ENCODE measurements around the gene DROSHA. TPM values are rescaled to one million over a fixed set of nuclear protein-coding genes. Genes with fewer than 3 reads are reported as not detected.

The DROSHA gene
- total RNA-seq, 4 donors from 2014 or later = 29.4 to 62.4 (median 50.2) TPM

DNA sequence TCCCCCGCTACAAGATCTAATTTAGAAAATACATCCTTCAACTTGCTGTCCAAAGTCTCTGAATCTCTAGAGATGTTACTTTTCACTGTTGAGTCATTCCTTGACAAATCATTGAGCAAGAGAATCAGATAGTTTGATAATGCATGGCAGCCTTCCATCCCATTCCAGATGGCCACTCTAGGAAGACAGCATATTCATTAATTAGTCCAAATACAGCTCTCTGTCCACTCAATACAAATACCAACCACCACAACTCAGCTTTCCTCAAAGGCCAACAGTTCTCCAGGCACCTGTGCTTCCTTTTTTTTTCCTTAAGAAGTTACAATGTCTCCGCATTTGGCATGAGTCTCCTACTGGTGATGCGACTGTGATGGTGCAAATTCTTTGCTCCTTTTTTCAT lies 72.3 kb downstream of the DROSHA start:
- DNase-seq (ENCODE audit: low spot score) (no peak), ATAC-seq (ENCODE audit: low FRiP score) (no peak)
- TF ChIP-seq, protein P1, sequence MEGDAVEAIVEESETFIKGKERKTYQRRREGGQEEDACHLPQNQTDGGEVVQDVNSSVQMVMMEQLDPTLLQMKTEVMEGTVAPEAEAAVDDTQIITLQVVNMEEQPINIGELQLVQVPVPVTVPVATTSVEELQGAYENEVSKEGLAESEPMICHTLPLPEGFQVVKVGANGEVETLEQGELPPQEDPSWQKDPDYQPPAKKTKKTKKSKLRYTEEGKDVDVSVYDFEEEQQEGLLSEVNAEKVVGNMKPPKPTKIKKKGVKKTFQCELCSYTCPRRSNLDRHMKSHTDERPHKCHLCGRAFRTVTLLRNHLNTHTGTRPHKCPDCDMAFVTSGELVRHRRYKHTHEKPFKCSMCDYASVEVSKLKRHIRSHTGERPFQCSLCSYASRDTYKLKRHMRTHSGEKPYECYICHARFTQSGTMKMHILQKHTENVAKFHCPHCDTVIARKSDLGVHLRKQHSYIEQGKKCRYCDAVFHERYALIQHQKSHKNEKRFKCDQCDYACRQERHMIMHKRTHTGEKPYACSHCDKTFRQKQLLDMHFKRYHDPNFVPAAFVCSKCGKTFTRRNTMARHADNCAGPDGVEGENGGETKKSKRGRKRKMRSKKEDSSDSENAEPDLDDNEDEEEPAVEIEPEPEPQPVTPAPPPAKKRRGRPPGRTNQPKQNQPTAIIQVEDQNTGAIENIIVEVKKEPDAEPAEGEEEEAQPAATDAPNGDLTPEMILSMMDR (IDR thresholded peaks at IDR 0.05) = no peak

DNA sequence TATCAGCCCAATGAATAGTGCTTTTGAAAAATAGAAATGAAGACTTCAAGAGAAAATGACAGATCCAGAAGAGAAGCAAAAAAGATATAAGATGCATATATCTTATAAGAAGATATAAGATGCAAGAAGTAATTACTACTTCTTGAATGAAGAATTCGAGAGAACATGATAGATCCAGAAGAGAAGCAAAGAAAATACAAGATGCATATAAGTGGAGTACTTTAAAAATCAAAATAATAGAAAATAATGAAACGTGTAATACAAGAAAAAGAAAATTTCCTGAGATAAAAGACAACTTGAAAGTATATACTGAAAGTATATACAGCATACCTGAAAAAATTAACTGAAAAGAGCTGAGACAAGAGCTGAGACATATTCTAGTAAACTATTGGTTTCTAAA lies 76.7 kb downstream of the DROSHA start:
- TF ChIP-seq, protein P1 (IDR thresholded peaks at IDR 0.05) = no peak
- DNase-seq (ENCODE audit: low spot score) (no peak), ATAC-seq (ENCODE audit: low FRiP score) (no peak)

DNA sequence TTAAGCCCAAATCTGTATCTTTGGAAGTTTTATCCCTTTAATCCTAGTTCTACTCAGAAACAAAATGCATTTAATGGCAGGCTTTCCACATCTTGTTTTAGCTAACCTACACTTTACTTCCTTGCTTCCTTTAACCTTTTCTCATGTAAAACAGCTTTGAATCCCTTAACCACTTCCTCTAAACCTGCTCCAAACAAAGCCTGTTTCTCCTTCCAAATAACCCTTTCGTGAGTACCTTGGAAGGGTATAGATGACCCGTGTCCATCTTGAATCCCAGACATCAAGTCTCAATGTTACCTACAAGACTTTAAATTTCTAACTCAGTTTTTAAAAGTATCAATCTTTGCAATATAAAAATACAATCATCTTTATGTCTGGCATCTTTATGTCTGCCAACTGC lies 78.4 kb downstream of the DROSHA start:
- TF ChIP-seq, protein P1 (IDR thresholded peaks at IDR 0.05) = no peak
- DNase-seq (ENCODE audit: low spot score) (no peak), ATAC-seq (ENCODE audit: low FRiP score) (no peak)

DNA sequence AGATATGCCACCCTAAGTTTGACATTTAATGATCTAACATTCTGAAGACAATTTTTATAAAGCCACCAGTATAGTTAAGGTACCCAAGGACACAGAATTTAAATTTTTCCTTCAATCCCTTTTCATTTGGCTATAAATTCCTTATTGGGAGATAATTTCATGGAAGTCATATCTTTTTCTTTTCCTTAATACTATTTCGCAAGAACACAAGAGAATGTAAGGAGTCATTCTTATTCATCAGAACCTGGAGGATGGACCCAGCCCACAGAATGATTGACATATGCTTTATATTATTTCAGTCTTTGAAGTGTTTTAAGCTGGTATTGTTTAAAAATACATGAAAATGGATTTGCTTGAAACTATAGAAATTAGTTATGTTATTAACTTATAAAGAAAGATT lies 79.6 kb downstream of the DROSHA start:
- no peak for ATAC-seq (ENCODE audit: low FRiP score)
- no peak for DNase-seq (ENCODE audit: low spot score)

DNA sequence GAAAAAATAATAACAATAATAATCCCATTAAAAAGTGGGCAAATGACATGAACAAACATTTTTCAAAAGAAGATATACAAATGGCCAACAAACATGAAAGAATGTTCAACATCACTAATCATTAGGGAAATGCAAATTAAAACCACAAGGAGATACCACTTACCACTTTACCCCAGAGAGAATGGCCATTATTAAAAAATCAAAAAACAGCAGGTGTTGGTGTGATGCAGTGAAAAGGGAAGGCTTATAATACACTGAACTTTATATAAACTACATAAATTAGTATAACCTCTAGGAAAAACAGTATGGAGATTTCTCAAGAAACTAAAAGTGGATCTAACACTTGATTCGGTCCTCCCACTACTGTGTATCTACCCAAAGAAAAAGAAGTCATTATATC lies 81.9 kb downstream of the DROSHA start:
- DNase-seq (ENCODE audit: low spot score) = no peak
- TF ChIP-seq, protein P1 (IDR thresholded peaks at IDR 0.05) = no peak
- no peak for ATAC-seq (ENCODE audit: low FRiP score)

More for the DNA sequence above, 79.6 kb downstream of the DROSHA start:
- TF ChIP-seq, protein P1 (IDR thresholded peaks at IDR 0.05) = no peak

DNA sequence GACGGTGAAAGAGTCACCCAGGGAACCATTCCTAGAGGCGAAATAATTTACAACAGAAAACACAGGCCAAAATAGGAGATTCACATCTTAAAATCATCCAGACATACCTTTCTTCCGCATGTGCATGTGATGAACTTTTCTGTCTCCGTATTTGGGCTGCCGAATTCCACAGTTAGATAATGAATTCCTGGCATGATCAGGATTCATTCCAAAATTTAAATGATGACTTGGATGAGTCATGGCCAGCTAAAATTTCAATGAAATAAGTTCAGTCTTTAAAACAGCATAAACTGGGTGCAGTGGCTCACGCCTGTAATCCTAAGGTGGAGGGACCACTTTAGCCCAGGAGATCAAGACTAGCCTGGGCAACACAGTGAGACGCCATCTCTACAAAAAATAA lies 82.7 kb downstream of the DROSHA start:
- ATAC-seq (ENCODE audit: low FRiP score) (peak; percentile 75), DNase-seq (ENCODE audit: low spot score) (no peak)
- TF ChIP-seq, protein P1 (IDR thresholded peaks at IDR 0.05) = no peak

DNA sequence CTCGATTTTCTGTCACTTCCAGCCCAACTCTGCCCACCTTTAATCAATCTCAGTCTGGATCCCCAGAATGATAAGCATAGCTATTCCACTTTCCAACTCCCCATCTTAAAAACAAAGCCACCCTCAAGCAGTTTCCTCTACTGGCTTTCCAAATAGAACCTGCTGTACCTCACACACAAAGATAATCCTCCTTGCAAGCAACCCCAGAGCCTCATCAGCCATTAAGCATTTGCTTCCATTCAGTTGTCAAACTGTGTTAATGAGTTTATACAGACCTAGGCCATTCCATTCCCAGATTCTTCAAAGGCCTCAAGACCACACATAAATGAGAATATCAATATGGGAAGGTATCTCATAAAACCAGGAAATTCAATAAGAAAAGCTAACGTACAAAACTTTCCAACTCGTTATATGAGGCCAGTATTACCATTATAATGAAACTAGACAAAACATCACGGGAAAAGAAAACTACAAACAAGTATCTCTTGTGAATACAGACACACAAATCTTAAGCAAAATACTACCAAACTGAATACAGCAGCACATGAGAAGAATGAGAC lies 86.8 kb downstream of the DROSHA start:
- ATAC-seq (ENCODE audit: low FRiP score) (no peak), DNase-seq (ENCODE audit: low spot score) (no peak)
- TF ChIP-seq, protein P1 (IDR thresholded peaks at IDR 0.05) = no peak
